K562 (cell line): ENCODE data around the gene PREB. TPM values are rescaled to one million over a fixed set of nuclear protein-coding genes. Genes with fewer than 3 reads are reported as not detected.
A peak's percentile ranks its signal among the peaks of the same experiment; 100 is the strongest.

Experiments used
- ATAC-seq: fragments of 200-7000 bp; cut with Tn5 transposase; 3 replicates; pipeline ENCODE4 v1.9.1; 2020; ENCODE audit warnings: moderate library complexity
- BruUV-seq: library from RNA; stranded (reverse); fragments of 400-500 nt; replicated peaks from 2 replicates; lab custom pipeline; 2021; lab: Mats Ljungman, UMichigan
- CTCF ChIA-PET: fragments of 300-600 bp; formaldehyde crosslinking; extraction: SDS; loops from one replicate; lab custom pipeline; 2021; ENCODE audit warnings: low intra/inter-chr PET ratio; lab: Yijun Ruan, JAX
- POLR2A ChIA-PET: fragments of 300-600, 350-650 bp; sonication (Branson Sonifier 250); formaldehyde crosslinking; extraction: SDS; loops from one replicate; lab custom pipeline; 2021; ENCODE audit warnings: antibody characterized with exemption, inconsistent platforms; lab: Yijun Ruan, JAX
- DNase-seq, 4 experiments: peaks; one replicate each; pipeline versions ENCODE4 v3.0.0 to v3.0.0-alpha.2; 2011 to 2018; ENCODE audit warnings: low spot score in 3 of 4, mixed read lengths in 3 of 4; ENCODE audit errors: extremely low read depth in 1 of 4
- FAIRE-seq: peaks from 2 replicates; lab custom pipeline; 2011; peaks lifted over from hg19 to GRCh38; lab: Jason Lieb, UNC
- H2AFZ ChIP-seq: 2 replicates; pipeline ENCODE4 v1.6.0; 2011; ENCODE audit warnings: low read depth, low read length, control low read depth, inconsistent platforms
- H3K27ac ChIP-seq: fragments of 200-600 bp; 3 replicates; pipeline ENCODE4 v1.8.0; 2011; ENCODE audit warnings: low read depth, mild to moderate bottlenecking, control low read depth, inconsistent platforms, low read length, moderate library complexity, mixed read lengths; ENCODE audit errors: extremely low read depth
- H3K27me3 ChIP-seq, 2 experiments: fragments of 300-600 bp in 1 of 2; 2 replicates in 1 of 2; 3 replicates in 1 of 2; pipeline versions ENCODE4 v1.6.0 to v1.8.0; 2011; ENCODE audit warnings: inconsistent platforms in 2 of 2, low read length in 2 of 2, mild to moderate bottlenecking in 1 of 2, mixed read lengths in 1 of 2, moderate library complexity in 1 of 2; ENCODE audit not compliant: control insufficient read depth in 2 of 2, insufficient read depth in 2 of 2
- H3K36me3 ChIP-seq: fragments of 300-600 bp; 3 replicates; pipeline ENCODE4 v1.8.0; 2011; ENCODE audit warnings: mild to moderate bottlenecking, low read length, inconsistent platforms; ENCODE audit not compliant: control insufficient read depth, insufficient read depth
- H3K4me1 ChIP-seq, 2 experiments: fragments of 200-600 bp in 1 of 2; replicated peaks in 1 of 2; 2 replicates in 1 of 2; 3 replicates in 1 of 2; pipeline versions ENCODE4 v1.5.1 to v1.8.0; 2011; ENCODE audit warnings: inconsistent platforms in 2 of 2, low read length in 2 of 2, mild to moderate bottlenecking in 1 of 2, mixed read lengths in 1 of 2, moderate library complexity in 1 of 2; ENCODE audit not compliant: control insufficient read depth in 2 of 2, insufficient read depth in 2 of 2
- H3K4me2 ChIP-seq: 2 replicates; pipeline ENCODE4 v1.6.1; 2011; ENCODE audit warnings: low read length, control low read depth, inconsistent platforms, mixed read lengths; ENCODE audit not compliant: insufficient read depth
- H3K4me3 ChIP-seq: fragments of 200-600 bp; sonication (generic), shearing (Covaris generic); 2 replicates; pipeline ENCODE4 v1.5.1; 2016; ENCODE audit warnings: control low read depth, inconsistent platforms
- H3K79me2 ChIP-seq: fragments of 200-600 bp; 3 replicates; pipeline ENCODE4 v1.8.0; 2011; ENCODE audit warnings: low read length, inconsistent platforms; ENCODE audit not compliant: control insufficient read depth, insufficient read depth
- H3K9ac ChIP-seq, 2 experiments: 2 replicates each; pipeline versions ENCODE4 v1.6.0 to v1.6.1; 2011; ENCODE audit warnings: low read depth in 2 of 2, low read length in 2 of 2, control low read depth in 1 of 2, inconsistent platforms in 1 of 2, mild to moderate bottlenecking in 1 of 2, mixed read lengths in 1 of 2; ENCODE audit not compliant: insufficient read depth in 1 of 2
- H3K9me1 ChIP-seq: one replicate; pipeline ENCODE4 v1.6.0; 2011; ENCODE audit warnings: inconsistent platforms, mild to moderate bottlenecking, low read length, moderate library complexity; ENCODE audit not compliant: control insufficient read depth, insufficient read depth
- H3K9me3 ChIP-seq: replicated peaks from 2 replicates; pipeline ENCODE4 v1.5.1; 2011; ENCODE audit warnings: low read depth, low read length, inconsistent platforms; ENCODE audit not compliant: control insufficient read depth, insufficient read depth
- H4K20me1 ChIP-seq: replicated peaks from 2 replicates; pipeline ENCODE4 v1.6.1; 2011; ENCODE audit warnings: low read length, inconsistent platforms, mixed read lengths; ENCODE audit not compliant: control insufficient read depth, insufficient read depth
- ARID1B ChIP-seq: fragments of 450-650 bp; IDR thresholded peaks from 2 replicates; pipeline ENCODE4 v1.6.1; 2016; ENCODE audit warnings: antibody characterized with exemption, mild to moderate bottlenecking, inconsistent platforms
- CBFA2T3 ChIP-seq: fragments of 450-650 bp; IDR thresholded peaks from 2 replicates; pipeline ENCODE4 v1.6.1; 2017
- CCNT2 ChIP-seq: IDR thresholded peaks from 2 replicates; pipeline ENCODE4 v1.6.1; 2011; ENCODE audit warnings: borderline replicate concordance, low read depth, mild to moderate bottlenecking, moderate library complexity, mixed read lengths, low read length; ENCODE audit not compliant: insufficient read length; ENCODE audit errors: extremely low read depth
- NEUROD1 ChIP-seq: fragments of 150-350 bp; IDR thresholded peaks from 2 replicates; pipeline ENCODE4 v1.6.1; 2014; ENCODE audit warnings: borderline replicate concordance, low read length, low read depth; ENCODE audit not compliant: partially characterized antibody
- TAL1 ChIP-seq: fragments of 450-650 bp; IDR thresholded peaks from 2 replicates; pipeline ENCODE4 v1.6.1; 2016; ENCODE audit warnings: mild to moderate bottlenecking
- ZNF121 ChIP-seq: sonication (generic); formaldehyde crosslinking; conservative IDR thresholded peaks from 2 replicates; pipeline ENCODE4 v1.8.0; 2022; ENCODE audit warnings: missing genetic modification reagents
- ZNF644 ChIP-seq: fragments of 200-800 bp; sonication (Bioruptor generic); IDR thresholded peaks from 2 replicates; pipeline ENCODE4 v1.6.1; 2016; ENCODE audit warnings: low read depth, missing genetic modification characterization, missing compliant biosample characterization
- WGBS: fragments of 100-300 bp; shearing (Covaris generic); methylation state at CpG from one replicate; pipeline ENCODE4 v1.1.6; 2016; ENCODE audit warnings: low coverage, mixed read lengths; ENCODE audit not compliant: insufficient coverage; ENCODE audit errors: missing lambda C conversion rate; 5-methylcytosine and 5-hydroxymethylcytosine counted together
- in situ Hi-C: fragments of 300-500 bp; cut with MboI; formaldehyde crosslinking; loops from 4 replicates; pipeline ENCODE4 v1.15.0; 2018; ENCODE audit warnings: inconsistent platforms, mixed read lengths
- intact Hi-C: fragments of 100-400 bp; cut with micrococcal nuclease; formaldehyde crosslinking; loops from 2 replicates; pipeline ENCODE4 v1.14.2; 2022
- polyA plus RNA-seq, 8 experiments: library from polyadenylated mRNA; depleted of rRNA in 4 of 8; stranded (reverse) in 5 of 8; unstranded in 3 of 8; fragments of >200 nt; fragmentation: Nextera tagmentation in 2 of 8; fragmentation: Illumina TruSeq in 1 of 8; extraction: Ambion mirVana in 2 of 8; extraction: Trizol in 1 of 8; gene quantifications; 2 replicates each; pipeline versions ENCODE4 v1.2.1 to v1.2.3, GENCODE V29; 2011 to 2014; ENCODE audit warnings: inconsistent platforms in 1 of 8, missing spikeins in 1 of 8
- total RNA-seq, 7 experiments: library from RNA; depleted of rRNA in 6 of 7; stranded (reverse); fragments of >200 nt in 6 of 7; fragmentation: Illumina TruSeq in 2 of 7; extraction: Trizol in 2 of 7; gene quantifications; 2 replicates each; pipeline versions ENCODE4 v1.2.1 to v1.2.3, GENCODE V29; 2011 to 2021; ENCODE audit warnings: low replicate concordance in 1 of 7
- TF ChIP-seq, protein P1 (sequence below): fragments of 450-650 bp; formaldehyde crosslinking; IDR thresholded peaks from 2 replicates; pipeline ENCODE4 v1.4.0; 2020; ENCODE audit warnings: mild to moderate bottlenecking, moderate library complexity

PREB gene
- total and polyA plus RNA-seq, 9 of the 15 experiments (the other 6 are each of a cell fraction or from before 2014, with no cell fraction given), result 35.1 to 84.2 (median 67.2) TPM

DNA sequence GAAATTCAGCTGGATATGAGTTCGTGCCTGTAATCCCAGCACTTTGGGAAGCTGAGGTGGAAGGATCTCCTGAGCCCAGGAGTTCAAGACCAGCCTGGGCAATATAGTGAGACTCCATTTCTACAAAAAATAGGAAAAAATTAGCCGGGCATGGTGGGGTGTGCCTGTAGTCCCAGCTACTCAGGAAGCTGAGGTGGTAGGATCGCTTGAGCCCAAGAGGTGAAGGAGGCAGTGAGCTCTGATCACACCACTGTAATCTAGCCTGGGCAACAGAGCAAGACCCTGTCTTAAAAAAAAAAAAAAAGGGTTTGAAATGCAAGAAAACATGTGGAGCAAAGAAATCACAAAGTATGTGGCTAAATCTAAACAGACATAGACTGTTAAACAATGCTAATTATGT, 25.4 kb downstream of the PREB start:
- Histone ChIP-seq H3K4me2 (no peak overlapping the region), H3K27ac (no peak overlapping the region)
- TF ChIP-seq CCNT2 (no peak), ZNF121 (peak; percentile 81)
- TF ChIP-seq, all 486 proteins: peak for 1
- BruUV-seq, result no TSS peak
- ATAC-seq (no peak), FAIRE-seq (no peak), DNase-seq (no peak)
- in situ Hi-C loops (no loop called here), intact Hi-C loops (no loop called here)
- no peaks in the 10 kb centered on the region for H3K27me3 ChIP-seq
- CTCF ChIA-PET, result no interaction called here
- no peak overlapping the region for H3K4me3 ChIP-seq
- no peaks in the 10 kb centered on the region for H3K36me3 ChIP-seq
- no peak overlapping the region for H2AFZ ChIP-seq
- POLR2A ChIA-PET, result no interaction called here
- WGBS, result 16% methylated on average over 3 of the region's 3 CpGs
- H3K79me2 ChIP-seq, result no peaks in the 10 kb centered on the region
- H3K4me1 ChIP-seq, result no peaks in the 10 kb centered on the region; a peak in 1 of 5 replicates
- no peaks in the 10 kb centered on the region for H3K9me3 ChIP-seq
- H3K9me1 ChIP-seq, result no peaks in the 10 kb centered on the region
- H4K20me1 ChIP-seq, result no peaks in the 10 kb centered on the region
- H3K9ac ChIP-seq, result no peak overlapping the region

DNA sequence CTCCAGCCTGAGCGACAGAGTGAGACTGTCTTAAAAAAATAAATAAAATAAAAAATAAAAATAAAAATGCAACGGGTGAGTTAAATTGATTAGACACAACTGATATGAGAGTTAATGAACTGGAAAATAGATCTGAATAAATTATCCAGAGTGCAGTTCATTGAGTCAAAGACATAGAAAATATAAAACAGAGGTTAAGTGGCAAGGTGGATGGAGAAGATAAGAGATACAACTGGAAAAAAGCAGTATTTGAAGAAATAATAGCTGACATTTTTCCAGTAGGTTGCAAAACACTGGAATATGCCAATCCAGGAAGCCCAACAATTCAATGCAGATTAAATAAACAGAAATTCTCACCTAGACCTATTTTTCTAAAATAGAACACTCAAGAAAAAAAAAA, 26.2 kb downstream of the PREB start:
- H2AFZ ChIP-seq, result no peak overlapping the region
- no TSS peak for BruUV-seq
- no peak overlapping the region for H3K4me2 ChIP-seq
- H3K27ac ChIP-seq, result no peak overlapping the region
- no peaks in the 10 kb centered on the region; a peak in 1 of 5 replicates for H3K4me1 ChIP-seq
- no peaks in the 10 kb centered on the region for H3K9me3 ChIP-seq
- WGBS, result 33% methylated on average over 2 of the region's 2 CpGs
- POLR2A ChIA-PET, result no interaction called here
- H4K20me1 ChIP-seq, result no peaks in the 10 kb centered on the region
- DNase-seq (no peak), FAIRE-seq (no peak), ATAC-seq (no peak)
- H3K79me2 ChIP-seq, result no peaks in the 10 kb centered on the region
- in situ Hi-C loops, result no loop called here
- no peak overlapping the region for H3K9ac ChIP-seq
- no peaks in the 10 kb centered on the region for H3K27me3 ChIP-seq
- no peaks in the 10 kb centered on the region for H3K36me3 ChIP-seq
- H3K9me1 ChIP-seq, result no peaks in the 10 kb centered on the region
- intact Hi-C loops, result no loop called here
- CTCF ChIA-PET, result no interaction called here
- no peak overlapping the region for H3K4me3 ChIP-seq
- TF ChIP-seq CBFA2T3 (peak; percentile 19; the same call in 1 of the 2 replicates), TAL1 (peak; percentile 34), NEUROD1 (no peak), ZNF644 (no peak), ARID1B (peak; percentile 68)
- TF ChIP-seq, protein P1, sequence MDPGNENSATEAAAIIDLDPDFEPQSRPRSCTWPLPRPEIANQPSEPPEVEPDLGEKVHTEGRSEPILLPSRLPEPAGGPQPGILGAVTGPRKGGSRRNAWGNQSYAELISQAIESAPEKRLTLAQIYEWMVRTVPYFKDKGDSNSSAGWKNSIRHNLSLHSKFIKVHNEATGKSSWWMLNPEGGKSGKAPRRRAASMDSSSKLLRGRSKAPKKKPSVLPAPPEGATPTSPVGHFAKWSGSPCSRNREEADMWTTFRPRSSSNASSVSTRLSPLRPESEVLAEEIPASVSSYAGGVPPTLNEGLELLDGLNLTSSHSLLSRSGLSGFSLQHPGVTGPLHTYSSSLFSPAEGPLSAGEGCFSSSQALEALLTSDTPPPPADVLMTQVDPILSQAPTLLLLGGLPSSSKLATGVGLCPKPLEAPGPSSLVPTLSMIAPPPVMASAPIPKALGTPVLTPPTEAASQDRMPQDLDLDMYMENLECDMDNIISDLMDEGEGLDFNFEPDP (CRISPR knock-in tag), result no peak
